Psoas muscle (tissue), 8 donors: ENCODE measurements around the gene IFIT2. TPM values are rescaled to one million over a fixed set of nuclear protein-coding genes. Genes with fewer than 3 reads are reported as not detected.
"Not testable (repeated sequence)": the region's sequence is repeated elsewhere in the genome, so short reads cannot be mapped to it uniquely, and the experiment has no call there.

ENCODE experiments used
- ATAC-seq, 4 donors: fragments of 200-7000 bp; cut with Tn5 transposase; one replicate each; pipeline ENCODE4 v1.9.1; 2020; ENCODE audit warnings: moderate library complexity in 3 of 4, mild to moderate bottlenecking in 2 of 4
- DNase-seq, 2 donors: peaks; one replicate each; pipeline ENCODE4 v3.0.0-alpha.2; 2020
- H3K27ac ChIP-seq: fragments of 200-600 bp; one replicate; pipeline ENCODE4 v1.8.0; 2022
- H3K27me3 ChIP-seq, 3 donors: fragments of 200-600 bp in 1 of 3; one replicate each; pipeline versions ENCODE4 v1.6.1 to v1.8.0; 2013 to 2022; ENCODE audit warnings: low read length in 2 of 3, mild to moderate bottlenecking in 2 of 3, moderate library complexity in 1 of 3; ENCODE audit not compliant: insufficient read depth in 3 of 3
- H3K36me3 ChIP-seq, 2 donors: fragments of 200-600 bp in 1 of 2; one replicate each; pipeline versions ENCODE4 v1.6.1 to v1.8.0; 2013 to 2022; ENCODE audit warnings: low read depth in 1 of 2, mild to moderate bottlenecking in 1 of 2, moderate library complexity in 1 of 2; ENCODE audit not compliant: insufficient read depth in 1 of 2
- H3K4me1 ChIP-seq: fragments of 200-600 bp; one replicate; pipeline ENCODE4 v1.8.0; 2022
- H3K4me3 ChIP-seq: fragments of 200-600 bp; one replicate; pipeline ENCODE4 v1.8.0; 2022; ENCODE audit warnings: mild to moderate bottlenecking
- H3K9me3 ChIP-seq: fragments of 200-600 bp; one replicate; pipeline ENCODE4 v1.8.0; 2022
- CTCF ChIP-seq: fragments of 200-600 bp; IDR thresholded peaks from one replicate; pipeline ENCODE4 v1.8.0; 2022; ENCODE audit warnings: antibody characterized with exemption
- WGBS, 3 donors: extraction: QIAGEN DNeasy Blood & Tissue Kit; methylation state at CpG; one replicate each; pipeline versions ENCODE4 v1.1.6 to v1.1.7; 2013; 5-methylcytosine and 5-hydroxymethylcytosine counted together
- intact Hi-C, 2 donors: fragments of 100-400 bp; cut with DNase I; formaldehyde crosslinking; loops; one replicate each; pipeline versions ENCODE4 v1.11.0 to v1.14.2; 2022
- polyA plus RNA-seq, 3 donors: library from polyadenylated mRNA; stranded (reverse); fragments of 200-250 nt; gene quantifications; one replicate each; pipeline ENCODE4 v1.2.3, GENCODE V29; 2013
- total RNA-seq, 4 donors: library from RNA; stranded (reverse); fragmentation: NEBNext Ultra II Directional in 2 of 4; extraction: Animal tissue kit (Norgen Biotek cat#: 25700) in 2 of 4; gene quantifications; one replicate each; pipeline versions ENCODE4 v1.2.1 to v1.2.4, GENCODE V29; 2021 to 2023
- donor health status: healthy with polysubstance abuse.
- donor health status: DM: no; HTN: no; CAD: no; lungs with moderate emphysema.
- donor health status: Bipolar disorder and iron deficiency.
- donor health status: healthy.
- donor health status: DM: yes; HTN: yes; CAD: no.
- donor health status: DM: no; HTN: no; CAD: no.
- donor health status: DM: no; HTN: no; CAD: no.
- donor health status: DM: yes; HTN: yes; CAD: no.

Gene IFIT2
- total and polyA plus RNA-seq, 7 donors: 1.2 to 4.2 (median 1.3) TPM

- no peak overlapping the region for H3K27ac ChIP-seq
- no peaks in the 10 kb centered on the region for H3K9me3 ChIP-seq
- H3K4me1 ChIP-seq: no peaks in the 10 kb centered on the region
- TF ChIP-seq CTCF: no peak
- H3K36me3 ChIP-seq: no peaks in the 10 kb centered on the region
- H3K27me3 ChIP-seq: no peaks in the 10 kb centered on the region
- no peak overlapping the region for H3K4me3 ChIP-seq
- WGBS, 3 donors: 73 to 98% (median 92%) methylated on average over 2 of the region's 2 CpGs
- intact Hi-C loops: no loop called here
- ATAC-seq (no peak), DNase-seq (no peak)
Observed at GRCh38 chr10:89310056-89310893, 8.4 kb downstream of the IFIT2 start.

- Histone ChIP-seq H3K27me3 (no peaks in the 10 kb centered on the region), H3K4me3 (no peak overlapping the region), H3K9me3 (peaks cover under 1% of the 10 kb centered on the region), H3K27ac (no peak overlapping the region), H3K36me3 (no peaks in the 10 kb centered on the region), H3K4me1 (no peaks in the 10 kb centered on the region)
- WGBS, 3 donors: 77 to 89% (median 78%) methylated on average over 1 of the region's 1 CpG
- ATAC-seq (no peak), DNase-seq (no peak)
- no peak for TF ChIP-seq CTCF
- intact Hi-C loops: no loop called here
Observed at GRCh38 chr10:89312973-89313372, 11.1 kb downstream of the IFIT2 start.

- TF ChIP-seq CTCF: no peak
- Histone ChIP-seq H3K27me3 (no peaks in the 10 kb centered on the region), H3K27ac (no peak overlapping the region), H3K4me3 (no peak overlapping the region), H3K9me3 (peaks cover 4% of the 10 kb centered on the region), H3K4me1 (no peaks in the 10 kb centered on the region), H3K36me3 (no peaks in the 10 kb centered on the region)
- intact Hi-C loops: no loop called here
- no peak for ATAC-seq
- DNase-seq: no peak
Observed at GRCh38 chr10:89314676-89315075, 12.8 kb downstream of the IFIT2 start.

GRCh38 chr10:89318047-89318446, 16.2 kb downstream of the IFIT2 start:
- H3K4me3 ChIP-seq, H3K27ac ChIP-seq, DNase-seq, intact Hi-C loops, H3K9me3 ChIP-seq, H3K36me3 ChIP-seq, H3K4me1 ChIP-seq, ATAC-seq, H3K27me3 ChIP-seq: not testable (repeated sequence)
- 97 to 99% (median 97%) methylated on average over 4 of the region's 4 CpGs for WGBS, 3 donors

- H3K27me3 ChIP-seq, DNase-seq, H3K4me3 ChIP-seq, H3K9me3 ChIP-seq, ATAC-seq, H3K27ac ChIP-seq, H3K36me3 ChIP-seq, intact Hi-C loops: not testable (repeated sequence)
- H3K4me1 ChIP-seq: peaks cover 22% of the 10 kb centered on the region
Observed at GRCh38 chr10:89325081-89325480, 23.2 kb downstream of the IFIT2 start.

GRCh38 chr10:89325856-89326255, 24.0 kb downstream of the IFIT2 start:
- peaks cover 27% of the 10 kb centered on the region for H3K4me1 ChIP-seq
- DNase-seq, ATAC-seq, H3K27me3 ChIP-seq, H3K9me3 ChIP-seq, H3K27ac ChIP-seq, H3K36me3 ChIP-seq, H3K4me3 ChIP-seq, intact Hi-C loops: not testable (repeated sequence)
- 38 to 50% (median 43%) methylated on average over 2 of the region's 2 CpGs for WGBS, 3 donors
